ENCODE measurements around the gene CEBPG. TPM values are rescaled to one million over a fixed set of nuclear protein-coding genes. Genes with fewer than 3 reads are reported as not detected.
A peak's percentile ranks its signal among the peaks of the same experiment; 100 is the strongest.

CEBPG gene
- total and polyA plus RNA-seq, 11 donors = 11.8 to 30.7 (median 14.7) TPM

GRCh38 chr19:33382982-33383381, 9.5 kb downstream of the CEBPG start:
- H3K4me1 ChIP-seq = peaks cover 0 to 31% (median 14%) of the 10 kb centered on the region in 12 donors
- no peak for DNase-seq
- H3K36me3 ChIP-seq = peaks cover 0 to 56% (median 27%) of the 10 kb centered on the region in 9 donors
- WGBS, 4 donors = 88 to 95% (median 92%) methylated on average over 4 of the region's 4 CpGs
- H3K9me3 ChIP-seq = no peaks in the 10 kb centered on the region
- ATAC-seq = no peak
- no peaks in the 10 kb centered on the region for H3K27me3 ChIP-seq
- no peak overlapping the region for H3K4me3 ChIP-seq
- no peak overlapping the region for H3K27ac ChIP-seq
- intact Hi-C loops (cut with DNase I) = no loop called here
- TF ChIP-seq POLR2A (IDR thresholded peaks at IDR 0.05) (no peak), CTCF (IDR thresholded peaks at IDR 0.05) (no peak)

- DNase-seq (no peak), ATAC-seq (no peak)
- H3K27me3 ChIP-seq = no peaks in the 10 kb centered on the region
- TF ChIP-seq POLR2A (IDR thresholded peaks at IDR 0.05) = no peak
- no peak for TF ChIP-seq CTCF (IDR thresholded peaks at IDR 0.05)
- WGBS, 4 donors = 91 to 97% (median 94%) methylated on average over 13 of the region's 13 CpGs
- H3K4me3 ChIP-seq = no peak overlapping the region
- H3K9me3 ChIP-seq = no peaks in the 10 kb centered on the region
- peaks cover 7 to 32% (median 21%) of the 10 kb centered on the region in 12 donors for H3K4me1 ChIP-seq
- intact Hi-C loops (cut with DNase I) = no loop called here
- H3K36me3 ChIP-seq = peaks cover 0 to 54% (median 27%) of the 10 kb centered on the region in 9 donors
- H3K27ac ChIP-seq = no peak overlapping the region
Observed at GRCh38 chr19:33383720-33384292, 10.3 kb downstream of the CEBPG start.

GRCh38 chr19:33384983-33385382, 11.5 kb downstream of the CEBPG start:
- DNase-seq (no peak), ATAC-seq (no peak)
- peaks cover 13 to 41% (median 33%) of the 10 kb centered on the region in 12 donors for H3K4me1 ChIP-seq
- no peaks in the 10 kb centered on the region for H3K27me3 ChIP-seq
- H3K9me3 ChIP-seq = no peaks in the 10 kb centered on the region
- WGBS, 4 donors = 96 to 99% (median 97%) methylated on average over 8 of the region's 8 CpGs
- intact Hi-C loops (cut with DNase I) = no loop called here
- no peak overlapping the region for H3K27ac ChIP-seq
- H3K36me3 ChIP-seq = peaks cover 0 to 42% (median 17%) of the 10 kb centered on the region in 9 donors
- TF ChIP-seq POLR2A (IDR thresholded peaks at IDR 0.05) = no peak
- TF ChIP-seq CTCF (IDR thresholded peaks at IDR 0.05) = no peak
- no peak overlapping the region for H3K4me3 ChIP-seq

GRCh38 chr19:33385956-33386355, 12.4 kb downstream of the CEBPG start:
- Histone ChIP-seq H3K27me3 (no peaks in the 10 kb centered on the region), H3K4me3 (no peak overlapping the region), H3K9me3 (no peaks in the 10 kb centered on the region), H3K36me3 (peaks cover 0 to 39% (median 17%) of the 10 kb centered on the region in 9 donors), H3K27ac (peak overlapping the region in 3 of 12 donors; percentile 10 to 45 (median 18)), H3K4me1 (peaks cover 13 to 49% (median 39%) of the 10 kb centered on the region in 12 donors)
- WGBS, 4 donors = 39 to 74% (median 56%) methylated on average over 6 of the region's 6 CpGs
- intact Hi-C loops (cut with DNase I) = no loop called here
- ATAC-seq = peak; percentile 47 to 72 (median 58)
- TF ChIP-seq POLR2A (IDR thresholded peaks at IDR 0.05) (no peak), CTCF (IDR thresholded peaks at IDR 0.05) (no peak)
- peak in 4 of 5 donors; percentile 45 to 76 (median 73) for DNase-seq

Measured in heart left ventricle (tissue), 16 donors.